H9 (cell line): ENCODE data around the gene IQCB1. TPM values are rescaled to one million over a fixed set of nuclear protein-coding genes. Genes with fewer than 3 reads are reported as not detected.

Source experiments
- DNase-seq: peaks from one replicate; pipeline ENCODE4 v3.0.0-alpha.2; 2017
- H2AFZ ChIP-seq: one replicate; pipeline ENCODE4 v1.6.1; 2013; ENCODE audit warnings: mild to moderate bottlenecking, low read length, control low read depth, moderate library complexity
- H2AK5ac ChIP-seq: 2 replicates; pipeline ENCODE4 v1.6.1; 2013; ENCODE audit warnings: low read length, control low read depth, mixed read lengths; ENCODE audit not compliant: insufficient read length
- H2BK120ac ChIP-seq: one replicate; pipeline ENCODE4 v1.6.1; 2013; ENCODE audit warnings: low read depth, mild to moderate bottlenecking, low read length, control low read depth, inconsistent platforms; ENCODE audit not compliant: poor library complexity, severe bottlenecking
- H2BK12ac ChIP-seq: 2 replicates; pipeline ENCODE4 v1.6.1; 2013; ENCODE audit warnings: low read length, control low read depth, mixed read lengths, low read depth; ENCODE audit not compliant: insufficient read length
- H2BK15ac ChIP-seq: 2 replicates; pipeline ENCODE4 v1.6.1; 2013; ENCODE audit warnings: low read depth, low read length, control low read depth
- H2BK20ac ChIP-seq: one replicate; pipeline ENCODE4 v1.6.1; 2013; ENCODE audit warnings: low read depth, mild to moderate bottlenecking, low read length, control low read depth, inconsistent platforms; ENCODE audit not compliant: poor library complexity, severe bottlenecking
- H2BK5ac ChIP-seq: 2 replicates; pipeline ENCODE4 v1.6.1; 2013; ENCODE audit warnings: low read length, control low read depth, mixed read lengths; ENCODE audit not compliant: insufficient read length
- H3K14ac ChIP-seq: 2 replicates; pipeline ENCODE4 v1.6.1; 2013; ENCODE audit warnings: low read length, control low read depth; ENCODE audit not compliant: insufficient read depth
- H3K18ac ChIP-seq: 2 replicates; pipeline ENCODE4 v1.6.1; 2013; ENCODE audit warnings: low read depth, mild to moderate bottlenecking, mixed read lengths, low read length, control low read depth; ENCODE audit not compliant: insufficient read length
- H3K23ac ChIP-seq: 2 replicates; pipeline ENCODE4 v1.6.1; 2013; ENCODE audit warnings: low read length, control low read depth, mixed read lengths, low read depth; ENCODE audit not compliant: insufficient read length
- H3K23me2 ChIP-seq: 2 replicates; pipeline ENCODE4 v1.6.1; 2013; ENCODE audit warnings: low read depth, mild to moderate bottlenecking, mixed read lengths, low read length, control low read depth; ENCODE audit not compliant: insufficient read length, poor library complexity, severe bottlenecking
- H3K27ac ChIP-seq: 2 replicates; pipeline ENCODE4 v1.5.1; 2013; ENCODE audit warnings: low read length, control low read depth, mixed read lengths, low read depth; ENCODE audit not compliant: insufficient read length
- H3K27me3 ChIP-seq: 2 replicates; pipeline ENCODE4 v1.6.1; 2013; ENCODE audit warnings: low read length, control low read depth, inconsistent platforms; ENCODE audit not compliant: insufficient read depth
- H3K4ac ChIP-seq: 2 replicates; pipeline ENCODE4 v1.6.1; 2013; ENCODE audit warnings: low read depth, mild to moderate bottlenecking, control low read depth, inconsistent platforms, low read length, moderate library complexity
- H3K4me1 ChIP-seq: 2 replicates; pipeline ENCODE4 v1.6.1; 2013; ENCODE audit warnings: low read length, control low read depth, inconsistent platforms; ENCODE audit not compliant: insufficient read depth
- H3K4me2 ChIP-seq: 2 replicates; pipeline ENCODE4 v1.6.1; 2013; ENCODE audit warnings: low read length, control low read depth, mixed read lengths; ENCODE audit not compliant: insufficient read length, insufficient read depth
- H3K56ac ChIP-seq: 2 replicates; pipeline ENCODE4 v1.6.1; 2013; ENCODE audit warnings: low read depth, mild to moderate bottlenecking, mixed read lengths, low read length, control low read depth; ENCODE audit not compliant: insufficient read length
- H3K79me1 ChIP-seq: 2 replicates; pipeline ENCODE4 v1.6.1; 2013; ENCODE audit warnings: low read depth, mild to moderate bottlenecking, moderate library complexity, low read length, control low read depth, inconsistent platforms; ENCODE audit not compliant: insufficient read depth, poor library complexity, severe bottlenecking
- H3K79me2 ChIP-seq: 2 replicates; pipeline ENCODE4 v1.6.1; 2013; ENCODE audit warnings: low read length, control low read depth, inconsistent platforms; ENCODE audit not compliant: insufficient read depth
- H3K9ac ChIP-seq: 2 replicates; pipeline ENCODE4 v1.6.1; 2013; ENCODE audit warnings: low read length, control low read depth, mixed read lengths; ENCODE audit not compliant: insufficient read length; ENCODE audit errors: extremely low read depth
- H3K9me3 ChIP-seq: one replicate; pipeline ENCODE4 v1.6.1; 2013; ENCODE audit warnings: low read depth, low read length, inconsistent platforms; ENCODE audit not compliant: control insufficient read depth
- H3T11ph ChIP-seq: one replicate; pipeline ENCODE4 v1.6.1; 2013; ENCODE audit warnings: mild to moderate bottlenecking, low read length, control low read depth, inconsistent platforms
- H4K20me1 ChIP-seq: one replicate; pipeline ENCODE4 v1.6.1; 2013; ENCODE audit not compliant: control insufficient read depth, insufficient read length, insufficient read depth
- H4K5ac ChIP-seq: 2 replicates; pipeline ENCODE4 v1.6.1; 2013; ENCODE audit warnings: low read depth, mild to moderate bottlenecking, mixed read lengths, low read length, control low read depth; ENCODE audit not compliant: insufficient read length
- H4K8ac ChIP-seq: replicated peaks from 2 replicates; pipeline ENCODE4 v1.6.1; 2013; ENCODE audit warnings: low read length, control low read depth, mixed read lengths, low read depth; ENCODE audit not compliant: insufficient read length
- H4K91ac ChIP-seq: 2 replicates; pipeline ENCODE4 v1.6.1; 2013; ENCODE audit warnings: low read depth, mild to moderate bottlenecking, moderate library complexity, mixed read lengths, low read length, control low read depth; ENCODE audit not compliant: insufficient read length
- H3K27ac Mint-ChIP-seq, 3 experiments: 2 replicates in 2 of 3; 3 replicates in 1 of 3; pipeline ENCODE4 v1.8.0; 2020 to 2021; ENCODE audit warnings: mixed read lengths in 3 of 3, mild to moderate bottlenecking in 1 of 3, moderate library complexity in 1 of 3
- H3K27me3 Mint-ChIP-seq: 2 replicates; pipeline ENCODE4 v1.8.0; 2021; ENCODE audit warnings: low read depth, mild to moderate bottlenecking, moderate library complexity, mixed read lengths
- H3K36me3 Mint-ChIP-seq, 3 experiments: 2 replicates in 2 of 3; 3 replicates in 1 of 3; pipeline ENCODE4 v1.8.0; 2020 to 2021; ENCODE audit warnings: low read depth in 3 of 3, mixed read lengths in 3 of 3; ENCODE audit not compliant: insufficient read depth in 1 of 3
- H3K4me1 Mint-ChIP-seq, 2 experiments: 2 replicates each; pipeline ENCODE4 v1.8.0; 2020; ENCODE audit warnings: mixed read lengths in 2 of 2
- H3K4me3 Mint-ChIP-seq, 2 experiments: 2 replicates in 1 of 2; 3 replicates in 1 of 2; pipeline ENCODE4 v1.8.0; 2020 to 2021; ENCODE audit warnings: mild to moderate bottlenecking in 2 of 2, mixed read lengths in 2 of 2, moderate library complexity in 1 of 2
- H3K9me3 Mint-ChIP-seq, 2 experiments: 2 replicates in 1 of 2; 3 replicates in 1 of 2; pipeline ENCODE4 v1.8.0; 2020; ENCODE audit warnings: mild to moderate bottlenecking in 2 of 2, mixed read lengths in 2 of 2, moderate library complexity in 1 of 2
- WGBS: extraction: QIAGEN DNeasy Blood & Tissue Kit; methylation state at CpG from one replicate; pipeline ENCODE4 v1.1.7; 2013; ENCODE audit warnings: missing lambda C conversion rate, low lambda C conversion rate, mixed read lengths; ENCODE audit not compliant: insufficient read length; ENCODE audit errors: extremely low coverage; 5-methylcytosine and 5-hydroxymethylcytosine counted together
- total RNA-seq: library from RNA; stranded (reverse); gene quantifications from 2 replicates; pipeline ENCODE4 v1.2.1, GENCODE V29; 2021
- TF ChIP-seq, protein P1 (sequence below): fragments of 200-600 bp; sonication (generic); conservative IDR thresholded peaks from 3 replicates; pipeline ENCODE4 v1.8.0; 2021; ENCODE audit warnings: antibody characterized with exemption, mild to moderate bottlenecking

IQCB1 gene
- total RNA-seq, 1 experiment from 2014 or later = 35.8 TPM

GRCh38 chr3:121836064-121836463 lies 1.2 kb upstream of the IQCB1 start:
- Histone ChIP-seq H3K56ac (no peak overlapping the region), H3K4me2 (no peak overlapping the region), H3K27me3 (no peaks in the 10 kb centered on the region), H2BK12ac (no peak overlapping the region), H3K14ac (no peak overlapping the region), H3K79me2 (peaks cover 3% of the 10 kb centered on the region; the same call in 1 of the 2 replicates), H3T11ph (no peak overlapping the region), H3K18ac (no peak overlapping the region), H4K91ac (no peak overlapping the region), H2BK120ac (no peak overlapping the region), H2BK20ac (no peak overlapping the region), H4K20me1 (no peaks in the 10 kb centered on the region), H2BK5ac (no peak overlapping the region), H4K5ac (no peak overlapping the region), H4K8ac (no peak overlapping the region), H2AK5ac (no peak overlapping the region), H3K9ac (no peak overlapping the region), H2AFZ (no peak overlapping the region), H3K23me2 (peaks cover 6% of the 10 kb centered on the region), H3K4ac (no peak overlapping the region), H3K79me1 (peaks cover 5% of the 10 kb centered on the region), H3K9me3 (no peaks in the 10 kb centered on the region), H3K27ac (no peak overlapping the region), H3K4me1 (peaks cover 2% of the 10 kb centered on the region; the same call in 1 of the 2 replicates), H3K23ac (no peak overlapping the region), H2BK15ac (no peak overlapping the region)
- H3K36me3 Mint-ChIP-seq = peaks cover 2 to 21% (median 17%) of the 10 kb centered on the region in 3 experiments; a peak in 6 of 7 replicates
- H3K4me1 Mint-ChIP-seq = peaks cover 22 to 23% of the 10 kb centered on the region in 2 experiments
- peaks cover 14% of the 10 kb centered on the region for H3K27me3 Mint-ChIP-seq
- no peaks in the 10 kb centered on the region; a peak in 1 of 5 replicates for H3K9me3 Mint-ChIP-seq
- H3K27ac Mint-ChIP-seq = no peak overlapping the region
- H3K4me3 Mint-ChIP-seq = peak overlapping the region; percentile 95
- TF ChIP-seq, protein P1, sequence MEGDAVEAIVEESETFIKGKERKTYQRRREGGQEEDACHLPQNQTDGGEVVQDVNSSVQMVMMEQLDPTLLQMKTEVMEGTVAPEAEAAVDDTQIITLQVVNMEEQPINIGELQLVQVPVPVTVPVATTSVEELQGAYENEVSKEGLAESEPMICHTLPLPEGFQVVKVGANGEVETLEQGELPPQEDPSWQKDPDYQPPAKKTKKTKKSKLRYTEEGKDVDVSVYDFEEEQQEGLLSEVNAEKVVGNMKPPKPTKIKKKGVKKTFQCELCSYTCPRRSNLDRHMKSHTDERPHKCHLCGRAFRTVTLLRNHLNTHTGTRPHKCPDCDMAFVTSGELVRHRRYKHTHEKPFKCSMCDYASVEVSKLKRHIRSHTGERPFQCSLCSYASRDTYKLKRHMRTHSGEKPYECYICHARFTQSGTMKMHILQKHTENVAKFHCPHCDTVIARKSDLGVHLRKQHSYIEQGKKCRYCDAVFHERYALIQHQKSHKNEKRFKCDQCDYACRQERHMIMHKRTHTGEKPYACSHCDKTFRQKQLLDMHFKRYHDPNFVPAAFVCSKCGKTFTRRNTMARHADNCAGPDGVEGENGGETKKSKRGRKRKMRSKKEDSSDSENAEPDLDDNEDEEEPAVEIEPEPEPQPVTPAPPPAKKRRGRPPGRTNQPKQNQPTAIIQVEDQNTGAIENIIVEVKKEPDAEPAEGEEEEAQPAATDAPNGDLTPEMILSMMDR = no peak
- DNase-seq = no peak
- WGBS = no CpG with 5 or more reads among the region's 4 CpGs
